Osteoblast (primary cell): ENCODE measurements around the gene BMX. TPM values are rescaled to one million over a fixed set of nuclear protein-coding genes. Genes with fewer than 3 reads are reported as not detected.

Experiments
- DNase-seq: peaks from one replicate; pipeline ENCODE4 v3.0.0; 2011; ENCODE audit warnings: low spot score, mixed read lengths; ENCODE audit not compliant: insufficient read length; ENCODE audit errors: missing footprints
- H2AFZ ChIP-seq: 2 replicates; pipeline ENCODE4 v1.6.0; 2011; ENCODE audit warnings: mild to moderate bottlenecking, low read length
- H3K27ac ChIP-seq: 2 replicates; pipeline ENCODE4 v1.5.1; 2011; ENCODE audit warnings: mild to moderate bottlenecking, low read depth, low read length, moderate library complexity
- H3K27me3 ChIP-seq: 2 replicates; pipeline ENCODE4 v1.6.0; 2012; ENCODE audit warnings: mild to moderate bottlenecking, control low read depth, inconsistent platforms, low read length, moderate library complexity; ENCODE audit not compliant: insufficient read depth
- H3K36me3 ChIP-seq: 2 replicates; pipeline ENCODE4 v1.5.1; 2011; ENCODE audit warnings: mild to moderate bottlenecking, low read length, control low read depth, moderate library complexity; ENCODE audit not compliant: insufficient read depth
- H3K4me1 ChIP-seq: 2 replicates; pipeline ENCODE4 v1.5.1; 2011; ENCODE audit warnings: mild to moderate bottlenecking, low read length, control low read depth, moderate library complexity; ENCODE audit not compliant: insufficient read depth
- H3K4me2 ChIP-seq: 2 replicates; pipeline ENCODE4 v1.6.0; 2011; ENCODE audit warnings: mild to moderate bottlenecking, low read length; ENCODE audit not compliant: insufficient read depth
- H3K4me3 ChIP-seq: fragments of 200-600 bp; sonication (generic); 3 replicates; pipeline ENCODE4 v1.5.1; 2012; ENCODE audit warnings: mild to moderate bottlenecking, low read length, inconsistent platforms; ENCODE audit not compliant: insufficient read depth
- H3K79me2 ChIP-seq: 2 replicates; pipeline ENCODE4 v1.6.0; 2012; ENCODE audit warnings: mild to moderate bottlenecking, low read length, control low read depth, inconsistent platforms; ENCODE audit not compliant: insufficient read depth
- H3K9me3 ChIP-seq: 2 replicates; pipeline ENCODE4 v1.5.1; 2011; ENCODE audit warnings: low read depth, low read length, control low read depth
- H4K20me1 ChIP-seq: 2 replicates; pipeline ENCODE4 v1.6.0; 2012; ENCODE audit warnings: mild to moderate bottlenecking, low read length, control low read depth; ENCODE audit not compliant: insufficient read depth
- CTCF ChIP-seq: IDR thresholded peaks from 2 replicates; pipeline ENCODE4 v1.5.1; 2011; ENCODE audit warnings: mild to moderate bottlenecking, low read depth, low read length, moderate library complexity; ENCODE audit errors: extremely low read depth
- total RNA-seq: library from RNA; depleted of rRNA; stranded (reverse); fragments of >200 nt; gene quantifications from 2 replicates; pipeline ENCODE4 v1.2.3, GENCODE V29; 2012

Gene BMX
- total RNA-seq, 1 donor, result not detected

DNA sequence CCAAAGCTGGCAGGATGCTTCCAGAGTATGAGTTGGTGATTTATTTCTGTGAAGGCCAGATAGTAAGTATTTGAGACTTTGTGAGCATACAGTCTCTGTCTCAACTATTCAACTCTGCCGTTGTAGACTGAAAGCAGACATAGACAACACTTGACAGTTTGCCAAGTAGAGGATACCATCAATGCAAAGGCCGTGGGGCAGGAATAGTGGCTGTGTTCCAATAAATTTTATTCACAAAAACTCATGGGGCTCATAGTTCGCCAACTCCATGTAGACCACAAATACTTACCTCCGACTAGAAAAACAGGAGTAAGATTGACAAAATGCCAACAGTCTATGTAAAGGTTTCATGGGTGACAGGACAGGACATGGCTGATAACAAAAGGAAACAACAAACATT is 3.8 kb upstream of the BMX start:
- H3K4me2 ChIP-seq, result no peak overlapping the region
- no peak overlapping the region for H3K4me3 ChIP-seq
- no peak for TF ChIP-seq CTCF
- no peaks in the 10 kb centered on the region for H3K36me3 ChIP-seq
- no peaks in the 10 kb centered on the region for H3K79me2 ChIP-seq
- H3K27ac ChIP-seq, result no peak overlapping the region
- no peaks in the 10 kb centered on the region for H4K20me1 ChIP-seq
- H2AFZ ChIP-seq, result no peak overlapping the region
- DNase-seq, result no peak
- peaks cover 19% of the 10 kb centered on the region for H3K27me3 ChIP-seq
- H3K4me1 ChIP-seq, result peaks cover 4% of the 10 kb centered on the region
- no peaks in the 10 kb centered on the region for H3K9me3 ChIP-seq

DNA sequence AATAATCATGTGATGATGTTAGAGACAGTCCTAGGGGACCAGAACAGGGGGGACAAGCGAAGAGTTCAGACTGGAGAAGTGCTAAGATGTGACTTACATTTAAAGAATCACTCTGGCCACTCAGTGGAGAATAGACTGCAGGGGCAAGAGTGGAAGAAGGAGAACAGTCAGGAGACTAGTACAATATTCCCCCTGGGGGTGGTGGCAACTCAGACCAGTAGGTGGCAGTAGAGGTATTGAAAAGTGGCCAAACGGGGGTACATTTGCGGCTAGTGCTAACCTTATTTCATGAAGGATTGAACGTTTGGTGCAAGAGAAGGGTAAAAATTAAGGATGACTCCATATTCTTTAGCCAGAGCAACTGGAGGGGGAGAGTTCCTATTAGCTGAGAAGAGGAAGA is 2.7 kb upstream of the BMX start:
- Histone ChIP-seq H3K4me1 (peaks cover 4% of the 10 kb centered on the region), H4K20me1 (no peaks in the 10 kb centered on the region), H3K36me3 (no peaks in the 10 kb centered on the region), H3K27ac (no peak overlapping the region), H3K4me2 (no peak overlapping the region), H3K79me2 (no peaks in the 10 kb centered on the region), H3K4me3 (no peak overlapping the region), H3K9me3 (no peaks in the 10 kb centered on the region), H3K27me3 (peaks cover 22% of the 10 kb centered on the region), H2AFZ (no peak overlapping the region)
- peak; percentile 67 for DNase-seq
- peak; percentile 82 for TF ChIP-seq CTCF

DNA sequence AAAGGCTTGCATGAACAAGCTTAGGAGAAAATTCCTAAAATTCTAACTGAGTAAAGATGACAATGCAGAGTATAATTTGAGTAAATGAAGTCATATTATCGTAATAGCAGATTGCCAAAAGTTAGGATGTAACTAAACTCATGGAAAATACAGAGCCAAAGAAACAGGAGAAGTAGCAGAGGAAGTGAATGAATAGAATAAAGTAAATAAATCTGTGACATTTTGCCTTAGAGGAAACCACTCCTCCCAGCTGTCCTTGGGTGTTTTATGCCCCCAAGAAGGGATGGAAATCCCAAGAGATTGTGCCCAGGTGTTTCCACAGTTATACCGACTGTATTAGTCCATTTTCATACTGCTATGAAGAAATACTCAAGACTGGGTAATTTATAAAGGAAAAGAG is 1.9 kb upstream of the BMX start:
- no peaks in the 10 kb centered on the region for H3K4me1 ChIP-seq

GRCh38 chrX:15499976-15500375 is 631 bp upstream of the BMX start:
- Histone ChIP-seq H3K27ac (no peak overlapping the region), H3K4me3 (no peak overlapping the region), H4K20me1 (no peaks in the 10 kb centered on the region), H3K4me2 (no peak overlapping the region), H3K27me3 (peaks cover 34% of the 10 kb centered on the region), H3K36me3 (no peaks in the 10 kb centered on the region), H3K4me1 (no peaks in the 10 kb centered on the region), H3K9me3 (no peaks in the 10 kb centered on the region), H3K79me2 (no peaks in the 10 kb centered on the region), H2AFZ (no peak overlapping the region)
- DNase-seq, result no peak
- no peak for TF ChIP-seq CTCF

More for the DNA sequence above, 1.9 kb upstream of the BMX start:
- DNase-seq, result no peak
- H3K79me2 ChIP-seq, result no peaks in the 10 kb centered on the region
- no peaks in the 10 kb centered on the region for H4K20me1 ChIP-seq
- peaks cover 25% of the 10 kb centered on the region for H3K27me3 ChIP-seq
- no peak overlapping the region for H3K4me3 ChIP-seq
- no peak overlapping the region for H3K27ac ChIP-seq
- no peaks in the 10 kb centered on the region for H3K36me3 ChIP-seq
- no peak overlapping the region for H2AFZ ChIP-seq
- H3K4me2 ChIP-seq, result no peak overlapping the region
- H3K9me3 ChIP-seq, result no peaks in the 10 kb centered on the region
- TF ChIP-seq CTCF, result no peak
